Vagina (tissue), 2 donors: ENCODE data around the gene PSMB7.

Experiments used
- CTCF ChIP-seq, 3 experiments: fragments of 450-650 bp in 2 of 3; fragments of 200-600 bp in 1 of 3; sonication (generic) in 1 of 3; IDR thresholded peaks; one replicate each; pipeline ENCODE4 v1.5.1; 2017 to 2019; ENCODE audit warnings: antibody characterized with exemption in 3 of 3, mild to moderate bottlenecking in 2 of 3, moderate library complexity in 2 of 3
- POLR2A ChIP-seq, 2 donors: fragments of 450-650 bp; IDR thresholded peaks; one replicate each; pipeline ENCODE4 v1.6.1; 2017; ENCODE audit warnings: antibody characterized with exemption in 2 of 2, mild to moderate bottlenecking in 2 of 2, moderate library complexity in 2 of 2
- POLR2AphosphoS5 ChIP-seq, 2 donors: sonication (generic); formaldehyde crosslinking; IDR thresholded peaks; one replicate each; pipeline ENCODE4 v1.9.0; 2017; ENCODE audit warnings: antibody characterized with exemption in 2 of 2, mild to moderate bottlenecking in 2 of 2, low read depth in 1 of 2; ENCODE audit not compliant: insufficient read depth in 1 of 2

GRCh38 chr9:124447297-124447661 is 32.0 kb upstream of the PSMB7 start:
- TF ChIP-seq POLR2AphosphoS5 (IDR thresholded peaks at IDR 0.05; ENCODE audit: insufficient read depth in 1 of 2, low read depth in 1 of 2) (no peak), POLR2A (IDR thresholded peaks at IDR 0.05) (no peak), CTCF (IDR thresholded peaks at IDR 0.05) (no peak)
